PC-9 (cell line): Measurements from ENCODE around the gene TNP1.

Experiments used
- CTCF ChIP-seq: fragments of 200-600 bp; sonication (generic); conservative IDR thresholded peaks from 2 replicates; pipeline ENCODE4 v1.6.1; 2017; ENCODE audit warnings: mixed run types, antibody characterized with exemption, mild to moderate bottlenecking, moderate library complexity
- EZH2 ChIP-seq: fragments of 200-600 bp; sonication (generic); IDR thresholded peaks from 2 replicates; pipeline ENCODE4 v1.8.0; 2017; ENCODE audit warnings: antibody characterized with exemption, low read depth

GRCh38 chr2:216855079-216855478 is 4.8 kb downstream of the TNP1 start:
- TF ChIP-seq CTCF (no peak), EZH2 (no peak)
